ENCODE data around the gene LRRC45.

GRCh38 chr17:82070611-82071010 lies 47.5 kb downstream of the LRRC45 start:
- TF ChIP-seq CTCF (IDR thresholded peaks at IDR 0.05) (no peak), POLR2A (IDR thresholded peaks at IDR 0.05) (no peak)
